IMR-90 (cell line): ENCODE measurements around the gene AEN. TPM values are rescaled to one million over a fixed set of nuclear protein-coding genes. Genes with fewer than 3 reads are reported as not detected.

ENCODE experiments used
- ATAC-seq: fragments of 200-7000 bp; cut with Tn5 transposase; 2 replicates; pipeline ENCODE4 v1.9.1; 2020; ENCODE audit warnings: low read depth, mild to moderate bottlenecking, moderate library complexity
- BruUV-seq: library from RNA; stranded (reverse); fragments of 400-500 nt; replicated peaks from 2 replicates; lab custom pipeline; 2021; lab: Mats Ljungman, UMichigan
- CTCF ChIA-PET: fragments of 300-600 bp; formaldehyde crosslinking; extraction: SDS; loops from one replicate; lab custom pipeline; 2021; ENCODE audit warnings: antibody characterized with exemption; lab: Yijun Ruan, JAX
- POLR2A ChIA-PET: fragments of 300-600 bp; sonication (Branson Sonifier 250); formaldehyde crosslinking; loops from one replicate; lab custom pipeline; 2022; ENCODE audit warnings: antibody characterized with exemption; ENCODE audit not compliant: unreplicated experiment; lab: Charles Lee
- DNase-seq: peaks from one replicate; pipeline ENCODE4 v3.0.0; 2013
- H2AFZ ChIP-seq: replicated peaks from 2 replicates; pipeline ENCODE3; 2013; ENCODE audit warnings: low read length, mild to moderate bottlenecking; ENCODE audit not compliant: poor library complexity
- H2AK5ac ChIP-seq: 2 replicates; pipeline ENCODE4 v1.6.1; 2013; ENCODE audit warnings: low read depth, low read length, inconsistent platforms
- H2AK9ac ChIP-seq: replicated peaks from 2 replicates; pipeline ENCODE3; 2013; ENCODE audit warnings: mild to moderate bottlenecking, low read depth, low read length, moderate library complexity; ENCODE audit not compliant: poor library complexity
- H2BK120ac ChIP-seq: 2 replicates; pipeline ENCODE4 v1.6.1; 2013; ENCODE audit warnings: low read depth, low read length, inconsistent platforms
- H2BK15ac ChIP-seq: 3 replicates; pipeline ENCODE4 v1.6.1; 2013; ENCODE audit warnings: low read depth, low read length, inconsistent platforms
- H2BK20ac ChIP-seq: 2 replicates; pipeline ENCODE4 v1.6.1; 2013; ENCODE audit warnings: low read depth, mild to moderate bottlenecking, inconsistent platforms, low read length, moderate library complexity
- H2BK5ac ChIP-seq: 2 replicates; pipeline ENCODE4 v1.6.1; 2013; ENCODE audit warnings: mild to moderate bottlenecking, low read depth, low read length, inconsistent platforms; ENCODE audit not compliant: poor library complexity, severe bottlenecking
- H3K14ac ChIP-seq: replicated peaks from 2 replicates; pipeline ENCODE4 v1.6.1; 2013; ENCODE audit warnings: low read depth, low read length, inconsistent platforms
- H3K18ac ChIP-seq: 2 replicates; pipeline ENCODE4 v1.6.1; 2013; ENCODE audit warnings: low read depth, low read length, control low read depth
- H3K23ac ChIP-seq: 2 replicates; pipeline ENCODE4 v1.6.1; 2013; ENCODE audit warnings: low read depth, low read length, inconsistent platforms
- H3K27ac ChIP-seq: 2 replicates; pipeline ENCODE4 v1.5.1; 2013; ENCODE audit warnings: mild to moderate bottlenecking, control low read depth, low read length; ENCODE audit not compliant: insufficient read depth
- H3K27me3 ChIP-seq: 2 replicates; pipeline ENCODE4 v1.6.1; 2013; ENCODE audit warnings: low read length; ENCODE audit not compliant: control insufficient read depth, insufficient read depth
- H3K36me3 ChIP-seq: 2 replicates; pipeline ENCODE4 v1.6.1; 2013; ENCODE audit warnings: low read length, mixed read lengths; ENCODE audit not compliant: control insufficient read depth, insufficient read depth
- H3K4ac ChIP-seq: 2 replicates; pipeline ENCODE4 v1.6.1; 2013; ENCODE audit warnings: low read depth, low read length, inconsistent platforms
- H3K4me1 ChIP-seq: 2 replicates; pipeline ENCODE4 v1.6.1; 2013; ENCODE audit warnings: low read length, mixed read lengths; ENCODE audit not compliant: control insufficient read depth, insufficient read depth
- H3K4me2 ChIP-seq: 2 replicates; pipeline ENCODE4 v1.6.1; 2013; ENCODE audit warnings: low read depth, mild to moderate bottlenecking, control low read depth, low read length, moderate library complexity
- H3K4me3 ChIP-seq: 2 replicates; pipeline ENCODE4 v1.5.1; 2013; ENCODE audit warnings: low read depth, mild to moderate bottlenecking, control low read depth, low read length, moderate library complexity; ENCODE audit not compliant: insufficient read depth
- H3K56ac ChIP-seq: 2 replicates; pipeline ENCODE4 v1.6.1; 2013; ENCODE audit warnings: low read length, inconsistent platforms; ENCODE audit not compliant: insufficient read depth; ENCODE audit errors: extremely low read depth
- H3K79me1 ChIP-seq, 2 experiments: 2 replicates each; pipeline ENCODE4 v1.6.1; 2013; ENCODE audit warnings: low read length in 2 of 2, inconsistent platforms in 1 of 2, low read depth in 1 of 2
- H3K9ac ChIP-seq: 2 replicates; pipeline ENCODE4 v1.6.1; 2013; ENCODE audit warnings: low read depth, low read length, control low read depth
- H3K9me1 ChIP-seq: 2 replicates; pipeline ENCODE4 v1.6.1; 2013; ENCODE audit warnings: low read length, inconsistent platforms; ENCODE audit not compliant: insufficient read depth
- H3K9me3 ChIP-seq: 2 replicates; pipeline ENCODE4 v1.6.1; 2013; ENCODE audit warnings: low read length; ENCODE audit not compliant: control insufficient read depth, insufficient read depth
- H4K20me1 ChIP-seq: 2 replicates; pipeline ENCODE4 v1.6.1; 2013; ENCODE audit warnings: low read length, inconsistent platforms; ENCODE audit not compliant: insufficient read depth
- H4K5ac ChIP-seq: 2 replicates; pipeline ENCODE4 v1.6.1; 2013; ENCODE audit warnings: mild to moderate bottlenecking, low read depth, low read length, control low read depth
- H4K8ac ChIP-seq, 2 experiments: 2 replicates each; pipeline ENCODE4 v1.6.1; 2013; ENCODE audit warnings: low read depth in 2 of 2, low read length in 2 of 2, control low read depth in 1 of 2, inconsistent platforms in 1 of 2
- H4K91ac ChIP-seq: 2 replicates; pipeline ENCODE4 v1.6.1; 2013; ENCODE audit warnings: low read depth, low read length, inconsistent platforms; ENCODE audit not compliant: insufficient read depth
- CHD1 ChIP-seq: IDR thresholded peaks from 2 replicates; pipeline ENCODE4 v1.6.1; 2012; ENCODE audit warnings: low read depth, low read length, improper control_type of control experiment
- FOS ChIP-seq: fragments of 150-350 bp; IDR thresholded peaks from 2 replicates; pipeline ENCODE4 v1.6.1; 2016; ENCODE audit warnings: low read depth, low read length
- POLR2A ChIP-seq: IDR thresholded peaks from 2 replicates; pipeline ENCODE4 v1.6.1; 2012; ENCODE audit warnings: mild to moderate bottlenecking, low read depth, low read length
- SMC3 ChIP-seq: fragments of 150-350 bp; IDR thresholded peaks from 2 replicates; pipeline ENCODE4 v1.6.1; 2016; ENCODE audit warnings: low read depth, mild to moderate bottlenecking, antibody characterized with exemption, low read length, moderate library complexity
- WGBS, 2 experiments: methylation state at CpG; one replicate each; pipeline versions ENCODE4 v1.1.5 to v1.1.7; 2013; ENCODE audit warnings: missing lambda C conversion rate in 2 of 2; ENCODE audit not compliant: insufficient read length in 1 of 2; ENCODE audit errors: extremely low coverage in 2 of 2; 5-methylcytosine and 5-hydroxymethylcytosine counted together
- dilution Hi-C: fragments of 300-500 bp; cut with HindIII; formaldehyde crosslinking; loops from one replicate; pipeline ENCODE4 v1.14.3; 2018; ENCODE audit warnings: low sequenced_read_pairs; ENCODE audit not compliant: unreplicated experiment
- in situ Hi-C: fragments of 300-500 bp; cut with MboI; formaldehyde crosslinking; loops from 3 replicates; pipeline ENCODE4 v1.14.3; 2019; ENCODE audit warnings: low sequenced_read_pairs, inconsistent platforms, mixed read lengths
- intact Hi-C: fragments of 100-400 bp; cut with micrococcal nuclease; formaldehyde crosslinking; loops from 2 replicates; pipeline ENCODE4 v1.10.0; 2022
- polyA plus RNA-seq, 3 experiments: library from polyadenylated mRNA; depleted of rRNA; stranded (reverse); fragments of >200 nt; gene quantifications; 2 replicates each; pipeline ENCODE4 v1.2.3, GENCODE V29; 2012; ENCODE audit warnings: low replicate concordance in 1 of 3
- total RNA-seq: library from RNA; depleted of rRNA; stranded (reverse); fragments of >200 nt; gene quantifications from 2 replicates; pipeline ENCODE4 v1.2.3, GENCODE V29; 2012

Gene AEN
- total and polyA plus RNA-seq, 2 of the 4 experiments (the other 2 are of a cell fraction), result 48.6 to 85.5 TPM

DNA sequence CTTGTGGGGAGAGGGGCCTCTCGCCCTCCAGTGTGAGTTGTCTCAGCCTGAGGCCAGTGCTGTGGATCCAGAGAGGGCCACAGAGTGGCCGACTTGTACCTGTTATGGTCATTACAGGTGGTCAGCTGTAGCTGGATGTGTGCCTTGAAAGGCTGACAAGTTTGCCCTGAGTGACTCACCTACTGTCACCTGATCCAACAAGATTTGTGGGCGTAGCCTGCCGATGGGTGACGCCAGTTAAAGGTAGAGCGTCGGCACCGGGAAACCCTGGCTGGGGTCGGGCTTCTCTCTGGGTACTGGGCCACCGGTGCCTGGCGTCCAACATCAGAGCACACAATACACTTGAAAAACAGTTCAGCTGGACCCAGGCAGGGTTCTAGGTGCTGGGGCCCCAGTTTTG lies 14.9 kb downstream of the AEN start:
- POLR2A ChIA-PET, result no interaction called here
- H2AK9ac ChIP-seq, result no peak overlapping the region
- no peak overlapping the region for H2BK120ac ChIP-seq
- peaks cover 19% of the 10 kb centered on the region for H3K36me3 ChIP-seq
- no TSS peak for BruUV-seq
- H3K23ac ChIP-seq, result no peak overlapping the region
- H3K27me3 ChIP-seq, result no peaks in the 10 kb centered on the region
- TF ChIP-seq FOS (no peak), CHD1 (no peak), POLR2A (no peak), SMC3 (no peak)
- 88% methylated on average over 7 of the region's 11 CpGs; no CpG with 5 or more reads in 1 of the 2 experiments for WGBS, 2 experiments
- H4K20me1 ChIP-seq, result peaks cover 37% of the 10 kb centered on the region
- no peak overlapping the region for H4K91ac ChIP-seq
- no peak overlapping the region for H3K27ac ChIP-seq
- H2AK5ac ChIP-seq, result no peak overlapping the region
- CTCF ChIA-PET, result no interaction called here
- no peak for ATAC-seq
- H3K9ac ChIP-seq, result no peak overlapping the region
- no peak overlapping the region for H4K8ac ChIP-seq
- H4K5ac ChIP-seq, result no peak overlapping the region
- peaks cover 11% of the 10 kb centered on the region for H3K9me1 ChIP-seq
- no peak overlapping the region for H3K4ac ChIP-seq
- no peaks in the 10 kb centered on the region for H3K9me3 ChIP-seq
- intact Hi-C loops, result no loop called here
- peaks cover 12 to 63% of the 10 kb centered on the region in 2 experiments for H3K79me1 ChIP-seq
- in situ Hi-C loops, result no loop called here
- no peak overlapping the region for H2AFZ ChIP-seq
- no peak overlapping the region for H3K14ac ChIP-seq
- H3K4me3 ChIP-seq, result no peak overlapping the region
- no peak overlapping the region for H2BK5ac ChIP-seq
- H2BK20ac ChIP-seq, result no peak overlapping the region
- no peak overlapping the region for H2BK15ac ChIP-seq
- DNase-seq, result no peak
- dilution Hi-C loops, result no loop called here
- H3K56ac ChIP-seq, result no peak overlapping the region
- no peak overlapping the region for H3K18ac ChIP-seq
- H3K4me2 ChIP-seq, result no peak overlapping the region
- H3K4me1 ChIP-seq, result peaks cover 18% of the 10 kb centered on the region
